Immature natural killer cell (primary cell): ENCODE results near the gene OR8D1. TPM values are rescaled to one million over a fixed set of nuclear protein-coding genes. Genes with fewer than 3 reads are reported as not detected.

Experiments used
- DNase-seq, 3 donors: peaks; one replicate each; pipeline ENCODE4 v3.0.0; 2022; ENCODE audit warnings: mixed read lengths in 1 of 3
- H3K27ac Mint-ChIP-seq, 6 donors: one replicate each; pipeline ENCODE4 v1.8.0; 2020; ENCODE audit warnings: mixed read lengths in 6 of 6, mild to moderate bottlenecking in 5 of 6, inconsistent platforms in 4 of 6, moderate library complexity in 3 of 6
- H3K27me3 Mint-ChIP-seq, 3 donors: one replicate each; pipeline ENCODE4 v1.8.0; 2020 to 2021; ENCODE audit warnings: low read depth in 3 of 3, mild to moderate bottlenecking in 3 of 3, mixed read lengths in 3 of 3, moderate library complexity in 3 of 3, inconsistent platforms in 1 of 3
- H3K36me3 Mint-ChIP-seq, 3 donors: one replicate each; pipeline ENCODE4 v1.8.0; 2020; ENCODE audit warnings: mixed read lengths in 3 of 3, inconsistent platforms in 2 of 3, mild to moderate bottlenecking in 2 of 3
- H3K4me1 Mint-ChIP-seq, 2 donors: one replicate each; pipeline ENCODE4 v1.8.0; 2020; ENCODE audit warnings: inconsistent platforms in 2 of 2, mild to moderate bottlenecking in 2 of 2, mixed read lengths in 2 of 2, moderate library complexity in 1 of 2
- H3K4me3 Mint-ChIP-seq, 5 donors: one replicate each; pipeline ENCODE4 v1.8.0; 2020; ENCODE audit warnings: mild to moderate bottlenecking in 5 of 5, mixed read lengths in 5 of 5, inconsistent platforms in 3 of 5, moderate library complexity in 3 of 5
- H3K9me3 Mint-ChIP-seq, 6 donors: one replicate each; pipeline ENCODE4 v1.8.0; 2020; ENCODE audit warnings: mild to moderate bottlenecking in 6 of 6, mixed read lengths in 6 of 6, inconsistent platforms in 4 of 6, moderate library complexity in 3 of 6
- polyA plus RNA-seq, 3 donors: library from polyadenylated mRNA; unstranded; fragments of 300-500 nt; fragmentation: Illumina TruSeq; gene quantifications; one replicate each; pipeline ENCODE4 v1.2.3, GENCODE V29; 2021

The OR8D1 gene
- polyA plus RNA-seq, 3 donors from 2014 or later, result not detected

DNA sequence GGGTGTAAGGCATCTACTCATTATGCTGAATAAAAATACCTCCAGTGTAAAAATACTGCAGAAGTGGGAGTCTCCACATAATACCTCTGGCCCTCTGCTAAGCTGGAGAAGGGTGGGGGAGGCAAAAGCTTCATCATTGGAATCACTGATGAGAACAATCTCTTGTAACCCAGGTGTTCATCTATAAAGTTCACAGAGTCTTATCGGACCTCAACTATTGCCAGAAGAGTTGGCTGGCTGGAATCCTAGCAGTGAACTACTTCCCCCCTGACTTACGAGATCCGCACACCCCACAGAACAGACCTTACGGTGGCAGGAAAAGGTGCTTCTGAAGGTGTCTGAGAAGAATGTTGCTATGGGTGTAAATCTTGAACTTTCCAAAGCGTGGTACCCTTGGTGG is 2.5 kb downstream of the OR8D1 start:
- H3K27me3 Mint-ChIP-seq, result peaks cover 0 to 5% (median 3%) of the 10 kb centered on the region in 3 donors
- peaks cover 0 to 4% (median 0%) of the 10 kb centered on the region in 6 donors for H3K9me3 Mint-ChIP-seq
- no peaks in the 10 kb centered on the region for H3K36me3 Mint-ChIP-seq

GRCh38 chr11:124310721-124311120 is 3.0 kb downstream of the OR8D1 start:
- peaks cover 0 to 5% (median 3%) of the 10 kb centered on the region in 3 donors for H3K27me3 Mint-ChIP-seq
- DNase-seq, result no peak
- peaks cover 0 to 4% (median 0%) of the 10 kb centered on the region in 6 donors for H3K9me3 Mint-ChIP-seq
- no peak overlapping the region for H3K27ac Mint-ChIP-seq
- no peaks in the 10 kb centered on the region for H3K4me1 Mint-ChIP-seq
- H3K4me3 Mint-ChIP-seq, result no peak overlapping the region
- H3K36me3 Mint-ChIP-seq, result no peaks in the 10 kb centered on the region

More for the DNA sequence above, 2.5 kb downstream of the OR8D1 start:
- no peak overlapping the region for H3K27ac Mint-ChIP-seq
- no peaks in the 10 kb centered on the region for H3K4me1 Mint-ChIP-seq
- DNase-seq, result no peak
- H3K4me3 Mint-ChIP-seq, result no peak overlapping the region

DNA sequence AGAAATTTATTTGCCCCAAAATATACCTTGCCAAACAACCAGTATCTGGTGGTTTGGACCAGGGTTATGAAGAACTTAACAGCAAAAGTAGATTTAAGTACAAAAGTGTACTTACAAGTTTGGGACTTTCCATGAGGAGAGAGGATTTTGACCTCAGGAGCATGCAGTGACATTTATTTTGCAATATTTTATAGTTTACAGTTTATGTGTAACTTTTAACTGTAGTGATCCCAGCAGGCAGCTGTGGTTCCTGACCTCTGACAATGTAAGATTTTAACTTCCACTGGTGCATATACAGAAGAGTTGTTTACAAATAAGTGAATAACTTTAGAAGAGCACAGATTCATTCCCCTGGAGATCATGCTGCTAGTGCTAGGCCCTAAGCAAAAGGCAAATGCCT is 6.7 kb downstream of the OR8D1 start:
- Mint-ChIP-seq H3K36me3 (no peaks in the 10 kb centered on the region), H3K9me3 (peaks cover 0 to 4% (median 0%) of the 10 kb centered on the region in 6 donors), H3K4me1 (no peaks in the 10 kb centered on the region), H3K4me3 (no peak overlapping the region), H3K27ac (no peak overlapping the region), H3K27me3 (peaks cover 3 to 5% (median 3%) of the 10 kb centered on the region in 3 donors)
- no peak for DNase-seq

- DNase-seq, result no peak
- Mint-ChIP-seq H3K9me3 (no peaks in the 10 kb centered on the region), H3K27ac (no peak overlapping the region), H3K4me1 (no peaks in the 10 kb centered on the region), H3K36me3 (no peaks in the 10 kb centered on the region), H3K4me3 (no peak overlapping the region), H3K27me3 (peaks cover 1 to 5% (median 3%) of the 10 kb centered on the region in 3 donors)
Observed at GRCh38 chr11:124302347-124303125, 11.2 kb downstream of the OR8D1 start.

GRCh38 chr11:124301548-124301947 is 12.2 kb downstream of the OR8D1 start:
- no peaks in the 10 kb centered on the region for H3K4me1 Mint-ChIP-seq
- peaks cover 1 to 5% (median 3%) of the 10 kb centered on the region in 3 donors for H3K27me3 Mint-ChIP-seq
- no peak overlapping the region for H3K27ac Mint-ChIP-seq
- no peaks in the 10 kb centered on the region for H3K9me3 Mint-ChIP-seq
- no peaks in the 10 kb centered on the region for H3K36me3 Mint-ChIP-seq
- DNase-seq, result no peak
- no peak overlapping the region for H3K4me3 Mint-ChIP-seq

GRCh38 chr11:124297921-124298320 is 15.8 kb downstream of the OR8D1 start:
- Mint-ChIP-seq H3K27me3 (peaks cover under 1 to 3% (median 1%) of the 10 kb centered on the region in 3 donors), H3K9me3 (no peaks in the 10 kb centered on the region), H3K4me1 (no peaks in the 10 kb centered on the region), H3K36me3 (no peaks in the 10 kb centered on the region), H3K4me3 (no peak overlapping the region), H3K27ac (no peak overlapping the region)
- no peak for DNase-seq

GRCh38 chr11:124296016-124296415 is 17.7 kb downstream of the OR8D1 start:
- H3K27ac Mint-ChIP-seq, result no peak overlapping the region
- H3K4me3 Mint-ChIP-seq, result no peak overlapping the region
- H3K4me1 Mint-ChIP-seq, result no peaks in the 10 kb centered on the region
- H3K27me3 Mint-ChIP-seq, result peaks cover 0 to 3% (median 1%) of the 10 kb centered on the region in 3 donors
- H3K36me3 Mint-ChIP-seq, result no peaks in the 10 kb centered on the region
- H3K9me3 Mint-ChIP-seq, result peaks cover 0 to 9% (median 0%) of the 10 kb centered on the region in 6 donors
- no peak for DNase-seq

DNA sequence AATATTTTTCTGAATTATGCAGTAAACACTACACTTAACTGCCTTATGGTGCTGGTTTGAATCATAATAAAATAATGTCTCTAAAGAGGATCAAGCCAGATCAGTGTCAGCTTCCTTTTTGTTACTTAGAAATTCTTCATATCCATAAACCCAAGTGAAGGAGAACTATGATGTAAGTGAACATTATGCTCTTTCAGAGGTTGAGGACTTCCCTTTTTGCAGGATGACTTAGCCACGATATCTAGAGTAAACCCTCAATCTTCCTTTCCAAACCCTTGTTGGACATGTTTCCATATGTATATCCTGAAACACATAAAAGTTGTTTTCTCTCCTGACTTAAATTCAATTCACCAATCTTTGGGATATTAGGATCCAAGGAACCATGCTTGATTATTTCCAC is 19.1 kb downstream of the OR8D1 start:
- Mint-ChIP-seq H3K9me3 (peaks cover 0 to 10% (median 0%) of the 10 kb centered on the region in 6 donors), H3K36me3 (no peaks in the 10 kb centered on the region), H3K27ac (no peak overlapping the region), H3K4me3 (no peak overlapping the region), H3K27me3 (peaks cover 0 to 3% (median 1%) of the 10 kb centered on the region in 3 donors), H3K4me1 (no peaks in the 10 kb centered on the region)
- no peak for DNase-seq

- Mint-ChIP-seq H3K9me3 (peaks cover 0 to 8% (median 3%) of the 10 kb centered on the region in 6 donors), H3K27me3 (no peaks in the 10 kb centered on the region)
Observed at GRCh38 chr11:124285610-124286344, 28.0 kb downstream of the OR8D1 start.

DNA sequence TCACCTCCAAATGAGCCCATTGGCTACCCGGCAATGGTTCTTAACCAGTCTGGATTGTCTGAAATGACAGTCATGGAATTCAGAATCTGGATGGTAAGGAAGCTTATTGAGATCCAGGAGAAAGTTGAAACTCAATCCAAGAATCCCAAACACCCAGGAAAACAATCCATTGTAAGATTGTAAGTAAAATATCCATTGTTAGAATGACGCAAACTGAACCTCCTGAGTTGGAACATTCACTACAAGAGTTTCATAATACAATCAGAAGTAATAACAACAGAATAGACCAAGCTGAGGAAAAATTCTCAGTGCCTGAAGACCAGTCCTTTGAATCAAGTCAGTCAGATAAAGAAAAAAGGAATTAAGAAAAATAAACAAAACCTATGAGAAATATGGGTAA is 35.5 kb downstream of the OR8D1 start:
- H3K27me3 Mint-ChIP-seq, result peaks cover 0 to 2% (median 0%) of the 10 kb centered on the region in 3 donors
- H3K4me3 Mint-ChIP-seq, result no peak overlapping the region
- peaks cover 11 to 14% of the 10 kb centered on the region in 2 donors for H3K4me1 Mint-ChIP-seq
- DNase-seq, result no peak
- H3K9me3 Mint-ChIP-seq, result peaks cover 0 to 10% (median 5%) of the 10 kb centered on the region in 6 donors
- no peaks in the 10 kb centered on the region for H3K36me3 Mint-ChIP-seq
- no peak overlapping the region for H3K27ac Mint-ChIP-seq

More at GRCh38 chr11:124285610-124286344, 28.0 kb downstream of the OR8D1 start:
- Mint-ChIP-seq H3K36me3 (no peaks in the 10 kb centered on the region), H3K4me3 (no peak overlapping the region), H3K27ac (no peak overlapping the region), H3K4me1 (no peaks in the 10 kb centered on the region)
- DNase-seq, result no peak

DNA sequence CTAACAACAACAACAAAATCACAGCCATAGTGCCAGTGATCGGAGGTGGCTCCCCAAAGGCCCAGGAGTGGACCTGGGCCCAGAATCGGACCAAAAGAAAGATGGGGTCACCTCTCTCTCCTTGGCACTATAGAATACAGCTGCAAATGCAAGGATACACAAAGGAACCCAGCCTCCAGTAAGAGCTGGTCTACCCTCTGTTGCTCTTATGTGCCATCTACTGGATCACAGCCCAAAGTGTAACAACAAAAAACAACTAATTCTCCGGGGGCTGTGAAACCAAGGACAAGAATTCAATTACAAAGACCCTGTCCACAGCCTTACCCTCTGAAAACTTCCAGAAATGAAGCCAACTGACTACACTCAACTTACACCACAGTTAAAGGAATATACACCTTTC is 35.9 kb downstream of the OR8D1 start:
- Mint-ChIP-seq H3K27ac (no peak overlapping the region), H3K4me1 (peaks cover 11 to 14% of the 10 kb centered on the region in 2 donors), H3K9me3 (peaks cover 0 to 10% (median 4%) of the 10 kb centered on the region in 6 donors), H3K4me3 (no peak overlapping the region), H3K27me3 (peaks cover 0 to 2% (median 0%) of the 10 kb centered on the region in 3 donors), H3K36me3 (no peaks in the 10 kb centered on the region)
- DNase-seq, result no peak

- DNase-seq, result no peak
- H3K9me3 Mint-ChIP-seq, result peaks cover 0 to 10% (median 4%) of the 10 kb centered on the region in 6 donors
- H3K36me3 Mint-ChIP-seq, result no peaks in the 10 kb centered on the region
- peaks cover 0 to 2% (median 0%) of the 10 kb centered on the region in 3 donors for H3K27me3 Mint-ChIP-seq
- peaks cover 11 to 14% of the 10 kb centered on the region in 2 donors for H3K4me1 Mint-ChIP-seq
- H3K4me3 Mint-ChIP-seq, result peak overlapping the region in 1 of 5 donors; percentile 33
- no peak overlapping the region for H3K27ac Mint-ChIP-seq
Observed at GRCh38 chr11:124277207-124277606, 36.5 kb downstream of the OR8D1 start.

- Mint-ChIP-seq H3K27ac (no peak overlapping the region), H3K9me3 (peaks cover 0 to 8% (median 2%) of the 10 kb centered on the region in 6 donors), H3K27me3 (peaks cover 0 to 3% (median 0%) of the 10 kb centered on the region in 3 donors)
Observed at GRCh38 chr11:124276081-124276480, 37.7 kb downstream of the OR8D1 start.

GRCh38 chr11:124274000-124274399 is 39.7 kb downstream of the OR8D1 start:
- Mint-ChIP-seq H3K9me3 (peaks cover 0 to 9% (median under 1%) of the 10 kb centered on the region in 6 donors), H3K27ac (no peak overlapping the region), H3K4me3 (no peak overlapping the region), H3K27me3 (peaks cover 0 to 6% (median 0%) of the 10 kb centered on the region in 3 donors), H3K4me1 (peaks cover 11 to 14% of the 10 kb centered on the region in 2 donors), H3K36me3 (no peaks in the 10 kb centered on the region)
- no peak for DNase-seq

More at GRCh38 chr11:124276081-124276480, 37.7 kb downstream of the OR8D1 start:
- peak overlapping the region in 2 of 5 donors; percentile 11 to 19 for H3K4me3 Mint-ChIP-seq
- H3K4me1 Mint-ChIP-seq, result peaks cover 11 to 14% of the 10 kb centered on the region in 2 donors
- DNase-seq, result peak; percentile 5 to 19 (median 15)
- no peaks in the 10 kb centered on the region for H3K36me3 Mint-ChIP-seq
